H1 (cell line): ENCODE results near the gene ALG9. TPM values are rescaled to one million over a fixed set of nuclear protein-coding genes. Genes with fewer than 3 reads are reported as not detected.

ENCODE experiments used
- CHD7 ChIP-seq: fragments of 300-600 bp; sonication (generic); IDR thresholded peaks from 2 replicates; pipeline ENCODE4 v1.7.1; 2012; ENCODE audit warnings: low read length, moderate library complexity, mild to moderate bottlenecking, inconsistent platforms; ENCODE audit not compliant: insufficient replicate concordance
- polyA plus RNA-seq, 7 experiments: library from polyadenylated mRNA; depleted of rRNA in 3 of 7; stranded (reverse) in 5 of 7; unstranded in 2 of 7; fragments of >200 nt in 5 of 7; fragments of 200-250 nt in 2 of 7; gene quantifications; 1 replicate in 5 of 7; 2 replicates in 1 of 7; 4 replicates in 1 of 7; pipeline versions ENCODE4 v1.2.1 to v1.2.3, GENCODE V29; 2011 to 2013; ENCODE audit warnings: missing spikeins in 2 of 7, mixed read lengths in 2 of 7
- total RNA-seq: library from RNA; stranded (reverse); fragmentation: NEBNext Ultra II Directional; extraction: Animal tissue kit (Norgen Biotek cat#: 25700); gene quantifications from 2 replicates; pipeline ENCODE4 v1.2.1, GENCODE V29; 2021

The ALG9 gene
- total and polyA plus RNA-seq, 2 of the 8 experiments (the other 6 are each of a cell fraction or from before 2014, with no cell fraction given): 23.5 to 24.5 TPM

GRCh38 chr11:111823131-111823530, 48.2 kb downstream of the ALG9 start (continued):
- no peak for TF ChIP-seq CHD7
